Breast epithelium (tissue), 3 donors: ENCODE measurements around the gene CCDC149.

Experiments
- POLR2A ChIP-seq: fragments of 450-650 bp; IDR thresholded peaks from one replicate; pipeline ENCODE4 v1.6.1; 2016; ENCODE audit warnings: antibody characterized with exemption, mild to moderate bottlenecking, moderate library complexity
- TF ChIP-seq, protein P1 (sequence below), 3 donors: fragments of 450-650 bp; IDR thresholded peaks; one replicate each; pipeline ENCODE4 v1.5.1; 2016 to 2017; ENCODE audit warnings: antibody characterized with exemption in 3 of 3, mild to moderate bottlenecking in 3 of 3, moderate library complexity in 3 of 3

DNA sequence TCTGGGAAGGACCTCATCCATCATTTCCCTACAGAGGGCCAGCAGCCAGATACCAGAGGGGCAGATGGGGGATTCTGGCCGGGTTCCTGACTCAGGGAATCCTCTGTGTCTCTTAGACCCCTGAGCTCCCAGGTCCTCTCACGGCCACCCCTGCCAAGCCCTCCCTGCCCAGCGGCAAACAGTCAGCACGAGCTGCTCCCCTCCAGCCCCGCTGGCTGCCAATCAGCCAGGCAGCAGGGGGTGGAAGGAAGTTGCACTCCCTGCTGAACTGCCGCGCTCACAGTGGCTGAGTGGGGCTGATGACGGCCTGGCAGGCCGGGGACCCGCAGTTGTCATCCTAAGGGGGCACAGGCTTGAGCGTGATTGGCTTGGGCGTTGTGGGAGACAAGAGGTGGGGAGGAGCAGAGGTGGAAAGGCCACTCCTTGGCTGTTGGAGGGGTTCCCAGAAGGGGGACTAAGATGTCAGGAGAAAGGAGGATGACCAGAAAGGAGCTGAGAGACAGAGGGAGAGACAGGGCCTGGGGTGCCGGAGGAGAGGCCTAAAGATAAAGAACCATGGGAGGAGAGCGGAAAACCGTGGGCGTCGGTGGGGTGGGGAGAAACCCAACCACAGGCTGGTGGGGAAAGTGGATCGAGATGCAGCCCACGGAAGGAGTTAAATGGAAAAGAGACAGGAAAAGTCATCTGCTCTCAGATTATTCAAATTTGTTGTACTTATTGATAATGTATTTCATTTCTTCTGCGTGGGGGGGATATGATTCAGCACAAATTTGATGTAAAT lies 4.4 kb upstream of the CCDC149 start:
- TF ChIP-seq POLR2A = no peak
- TF ChIP-seq, protein P1, sequence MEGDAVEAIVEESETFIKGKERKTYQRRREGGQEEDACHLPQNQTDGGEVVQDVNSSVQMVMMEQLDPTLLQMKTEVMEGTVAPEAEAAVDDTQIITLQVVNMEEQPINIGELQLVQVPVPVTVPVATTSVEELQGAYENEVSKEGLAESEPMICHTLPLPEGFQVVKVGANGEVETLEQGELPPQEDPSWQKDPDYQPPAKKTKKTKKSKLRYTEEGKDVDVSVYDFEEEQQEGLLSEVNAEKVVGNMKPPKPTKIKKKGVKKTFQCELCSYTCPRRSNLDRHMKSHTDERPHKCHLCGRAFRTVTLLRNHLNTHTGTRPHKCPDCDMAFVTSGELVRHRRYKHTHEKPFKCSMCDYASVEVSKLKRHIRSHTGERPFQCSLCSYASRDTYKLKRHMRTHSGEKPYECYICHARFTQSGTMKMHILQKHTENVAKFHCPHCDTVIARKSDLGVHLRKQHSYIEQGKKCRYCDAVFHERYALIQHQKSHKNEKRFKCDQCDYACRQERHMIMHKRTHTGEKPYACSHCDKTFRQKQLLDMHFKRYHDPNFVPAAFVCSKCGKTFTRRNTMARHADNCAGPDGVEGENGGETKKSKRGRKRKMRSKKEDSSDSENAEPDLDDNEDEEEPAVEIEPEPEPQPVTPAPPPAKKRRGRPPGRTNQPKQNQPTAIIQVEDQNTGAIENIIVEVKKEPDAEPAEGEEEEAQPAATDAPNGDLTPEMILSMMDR (IDR thresholded peaks at IDR 0.05) = no peak
